ENCODE measurements around the gene CLASP1.

DNA sequence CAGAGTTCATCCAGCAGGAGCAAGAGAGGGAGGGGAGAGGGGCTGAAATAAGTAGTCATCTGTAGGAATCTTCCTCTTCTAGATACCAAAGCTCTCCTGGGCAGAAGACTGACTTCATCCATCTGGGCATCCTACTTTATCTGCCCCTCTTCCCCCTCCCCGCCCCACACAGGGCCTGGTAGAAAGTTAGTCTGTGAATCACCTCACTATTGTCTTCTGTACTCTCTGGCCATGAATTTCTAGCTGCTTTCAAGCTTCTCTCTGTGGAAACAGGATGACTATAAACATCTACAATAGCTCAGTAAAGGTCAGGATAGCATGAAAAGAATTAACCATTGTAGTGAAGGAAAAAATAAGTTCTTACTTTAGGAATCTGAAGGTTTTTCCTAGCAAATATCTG lies 166.2 kb downstream of the CLASP1 start:
- TF ChIP-seq GABPA (IDR thresholded peaks at IDR 0.05; ENCODE audit: low read depth) (no peak), CTCF (IDR thresholded peaks at IDR 0.05; ENCODE audit: insufficient read depth, low read length) (no peak), REST (IDR thresholded peaks at IDR 0.05; ENCODE audit: insufficient replicate concordance, low read depth) (no peak), POLR2AphosphoS5 (IDR thresholded peaks at IDR 0.05; ENCODE audit: low read depth) (no peak)

Data from HL-60 (cell line).